ENCODE results near the gene HMBS. TPM values are rescaled to one million over a fixed set of nuclear protein-coding genes. Genes with fewer than 3 reads are reported as not detected.
A peak's percentile ranks its signal among the peaks of the same experiment; 100 is the strongest.

HMBS gene
- total RNA-seq, 4 donors from 2014 or later: 10.8 to 353 (median 21.3) TPM; not detected in 1

GRCh38 chr11:119113716-119114115 is 29.0 kb downstream of the HMBS start:
- no peak overlapping the region for H3K27ac ChIP-seq
- in situ Hi-C loops (cut with MboI; ENCODE audit: low pct_ligation_motif_present in 1 of 4, low pct_unique_long_range_greater_than_20kb in 1 of 4, low sequenced_read_pairs in 3 of 4): no loop called here
- no peaks in the 10 kb centered on the region for H3K27me3 ChIP-seq
- no peak overlapping the region for H3K4me3 ChIP-seq
- no peak for DNase-seq
- peaks cover 3 to 13% (median 8%) of the 10 kb centered on the region in 4 donors for H3K4me1 ChIP-seq
- TF ChIP-seq, protein P1, sequence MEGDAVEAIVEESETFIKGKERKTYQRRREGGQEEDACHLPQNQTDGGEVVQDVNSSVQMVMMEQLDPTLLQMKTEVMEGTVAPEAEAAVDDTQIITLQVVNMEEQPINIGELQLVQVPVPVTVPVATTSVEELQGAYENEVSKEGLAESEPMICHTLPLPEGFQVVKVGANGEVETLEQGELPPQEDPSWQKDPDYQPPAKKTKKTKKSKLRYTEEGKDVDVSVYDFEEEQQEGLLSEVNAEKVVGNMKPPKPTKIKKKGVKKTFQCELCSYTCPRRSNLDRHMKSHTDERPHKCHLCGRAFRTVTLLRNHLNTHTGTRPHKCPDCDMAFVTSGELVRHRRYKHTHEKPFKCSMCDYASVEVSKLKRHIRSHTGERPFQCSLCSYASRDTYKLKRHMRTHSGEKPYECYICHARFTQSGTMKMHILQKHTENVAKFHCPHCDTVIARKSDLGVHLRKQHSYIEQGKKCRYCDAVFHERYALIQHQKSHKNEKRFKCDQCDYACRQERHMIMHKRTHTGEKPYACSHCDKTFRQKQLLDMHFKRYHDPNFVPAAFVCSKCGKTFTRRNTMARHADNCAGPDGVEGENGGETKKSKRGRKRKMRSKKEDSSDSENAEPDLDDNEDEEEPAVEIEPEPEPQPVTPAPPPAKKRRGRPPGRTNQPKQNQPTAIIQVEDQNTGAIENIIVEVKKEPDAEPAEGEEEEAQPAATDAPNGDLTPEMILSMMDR (IDR thresholded peaks at IDR 0.05): no peak
- TF ChIP-seq POLR2AphosphoS5 (IDR thresholded peaks at IDR 0.05) (no peak), EP300 (IDR thresholded peaks at IDR 0.05; ENCODE audit: low read depth) (no peak), POLR2A (IDR thresholded peaks at IDR 0.05) (no peak)
- WGBS, 2 donors (ENCODE audit: low coverage in 1 of 2): 95 to 100% methylated on average over 1 to 9 of the region's 9 CpGs
- H3K36me3 ChIP-seq: peaks cover 0 to 25% (median 2%) of the 10 kb centered on the region in 4 donors
- intact Hi-C loops (cut with DNase I; ENCODE audit: low total_unique reads): no loop called here
- H3K9me3 ChIP-seq: no peaks in the 10 kb centered on the region

GRCh38 chr11:119114351-119114750 is 29.7 kb downstream of the HMBS start:
- no peak overlapping the region for H3K4me3 ChIP-seq
- peaks cover 0 to 7% (median 3%) of the 10 kb centered on the region in 4 donors for H3K4me1 ChIP-seq
- no peaks in the 10 kb centered on the region for H3K27me3 ChIP-seq
- DNase-seq: no peak
- TF ChIP-seq POLR2AphosphoS5 (IDR thresholded peaks at IDR 0.05) (no peak), POLR2A (IDR thresholded peaks at IDR 0.05) (no peak), EP300 (IDR thresholded peaks at IDR 0.05; ENCODE audit: low read depth) (no peak)
- TF ChIP-seq, protein P1 (IDR thresholded peaks at IDR 0.05): no peak
- H3K27ac ChIP-seq: peak overlapping the region in 1 of 4 donors; percentile 2
- WGBS, 2 donors (ENCODE audit: low coverage in 1 of 2): 89 to 93% methylated on average over 3 to 5 of the region's 5 CpGs
- intact Hi-C loops (cut with DNase I; ENCODE audit: low total_unique reads) (no loop called here), in situ Hi-C loops (cut with MboI; ENCODE audit: low pct_ligation_motif_present in 1 of 4, low pct_unique_long_range_greater_than_20kb in 1 of 4, low sequenced_read_pairs in 3 of 4) (no loop called here)
- no peaks in the 10 kb centered on the region for H3K9me3 ChIP-seq
- peaks cover 0 to 25% (median 2%) of the 10 kb centered on the region in 4 donors for H3K36me3 ChIP-seq

DNA sequence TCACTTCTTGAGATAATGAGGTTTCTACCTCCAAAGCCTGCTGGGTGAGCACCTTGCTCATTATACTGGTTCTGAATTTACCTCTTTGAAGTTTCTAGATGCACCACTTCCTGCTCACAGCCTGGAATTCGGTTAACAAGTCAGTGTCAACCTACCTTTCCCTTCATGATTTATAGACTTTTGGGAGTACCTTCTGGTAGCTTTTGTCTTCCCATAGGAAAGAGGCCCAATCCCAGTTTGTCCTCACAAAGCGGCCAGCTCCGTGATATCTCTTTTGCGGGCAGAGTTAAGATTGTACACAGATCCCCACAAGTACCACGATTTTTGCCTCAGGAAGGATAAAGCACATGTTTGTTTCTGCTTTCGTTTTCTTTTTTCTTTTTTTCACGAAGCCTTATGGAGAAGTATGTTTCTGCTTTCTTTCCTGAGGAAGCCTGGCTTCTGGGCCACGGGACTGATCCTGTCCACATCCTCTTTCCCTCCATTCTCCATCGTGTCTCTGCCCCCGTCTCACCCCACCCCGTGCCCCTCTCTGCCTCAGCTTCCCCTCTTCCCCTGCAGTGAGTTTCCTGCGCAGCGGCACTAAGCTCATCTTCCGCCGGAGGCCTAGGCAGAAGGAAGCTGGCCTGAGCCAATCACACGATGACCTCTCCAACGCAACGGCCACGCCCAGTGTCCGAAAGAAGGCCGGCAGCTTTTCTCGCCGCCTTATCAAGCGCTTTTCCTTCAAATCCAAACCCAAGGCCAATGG is 31.0 kb downstream of the HMBS start:
- Histone ChIP-seq H3K4me3 (no peak overlapping the region), H3K27ac (peak overlapping the region; percentile 32 to 48 (median 41)), H3K36me3 (peaks cover 0 to 25% (median 2%) of the 10 kb centered on the region in 4 donors), H3K27me3 (no peaks in the 10 kb centered on the region), H3K4me1 (peaks cover 0 to 7% (median 3%) of the 10 kb centered on the region in 4 donors), H3K9me3 (no peaks in the 10 kb centered on the region)
- in situ Hi-C loops (cut with MboI; ENCODE audit: low pct_ligation_motif_present in 1 of 4, low pct_unique_long_range_greater_than_20kb in 1 of 4, low sequenced_read_pairs in 3 of 4): no loop called here
- WGBS, 2 donors (ENCODE audit: low coverage in 1 of 2): 55 to 69% methylated on average over 15 to 24 of the region's 24 CpGs
- TF ChIP-seq EP300 (IDR thresholded peaks at IDR 0.05; ENCODE audit: low read depth): no peak
- TF ChIP-seq, protein P1 (IDR thresholded peaks at IDR 0.05): no peak
- DNase-seq: peak; percentile 36
- intact Hi-C loops (cut with DNase I; ENCODE audit: low total_unique reads): no loop called here

- no peak for TF ChIP-seq POLR2A (IDR thresholded peaks at IDR 0.05)
- TF ChIP-seq, protein P1 (IDR thresholded peaks at IDR 0.05): no peak
- no peak for TF ChIP-seq EP300 (IDR thresholded peaks at IDR 0.05; ENCODE audit: low read depth)
- TF ChIP-seq POLR2AphosphoS5 (IDR thresholded peaks at IDR 0.05): no peak
- intact Hi-C loops (cut with DNase I; ENCODE audit: low total_unique reads): no loop called here
- Histone ChIP-seq H3K4me3 (no peak overlapping the region), H3K27ac (peak overlapping the region; percentile 32 to 48 (median 41)), H3K9me3 (no peaks in the 10 kb centered on the region), H3K27me3 (no peaks in the 10 kb centered on the region), H3K4me1 (peaks cover 0 to 10% (median 6%) of the 10 kb centered on the region in 4 donors), H3K36me3 (peaks cover 0 to 22% (median 2%) of the 10 kb centered on the region in 4 donors)
- in situ Hi-C loops (cut with MboI; ENCODE audit: low pct_ligation_motif_present in 1 of 4, low pct_unique_long_range_greater_than_20kb in 1 of 4, low sequenced_read_pairs in 3 of 4): no loop called here
- 93% methylated on average over 10 of the region's 10 CpGs; no CpG with 5 or more reads in 1 of the 2 donors for WGBS, 2 donors (ENCODE audit: low coverage in 1 of 2)
- no peak for DNase-seq
These were observed 31.5 kb downstream of the HMBS start for GRCh38 chr11:119116235-119116594.

All from transverse colon (tissue), 4 donors.